NCI-H1048 (cell line): ENCODE measurements around the gene PTDSS2.
A peak's percentile ranks its signal among the peaks of the same experiment; 100 is the strongest.
"Not testable (repeated sequence)": the region's sequence is repeated elsewhere in the genome, so short reads cannot be mapped to it uniquely, and the experiment has no call there.

Source experiments
- DNase-seq: peaks from one replicate; lab custom pipeline; 2025; lab: John Stamatoyannopoulos, UW

PTDSS2 gene

GRCh38 chr11:433111-433510, 17.0 kb upstream of the PTDSS2 start:
- no peak for DNase-seq

GRCh38 chr11:433641-434040, 16.4 kb upstream of the PTDSS2 start:
- DNase-seq, result no peak

- DNase-seq, result no peak
These were observed 15.6 kb upstream of the PTDSS2 start for GRCh38 chr11:434496-434895.

- DNase-seq, result not testable (repeated sequence)
These were observed 14.9 kb upstream of the PTDSS2 start for GRCh38 chr11:434999-435740.

GRCh38 chr11:437228-437870, 12.7 kb upstream of the PTDSS2 start:
- no peak for DNase-seq

DNA sequence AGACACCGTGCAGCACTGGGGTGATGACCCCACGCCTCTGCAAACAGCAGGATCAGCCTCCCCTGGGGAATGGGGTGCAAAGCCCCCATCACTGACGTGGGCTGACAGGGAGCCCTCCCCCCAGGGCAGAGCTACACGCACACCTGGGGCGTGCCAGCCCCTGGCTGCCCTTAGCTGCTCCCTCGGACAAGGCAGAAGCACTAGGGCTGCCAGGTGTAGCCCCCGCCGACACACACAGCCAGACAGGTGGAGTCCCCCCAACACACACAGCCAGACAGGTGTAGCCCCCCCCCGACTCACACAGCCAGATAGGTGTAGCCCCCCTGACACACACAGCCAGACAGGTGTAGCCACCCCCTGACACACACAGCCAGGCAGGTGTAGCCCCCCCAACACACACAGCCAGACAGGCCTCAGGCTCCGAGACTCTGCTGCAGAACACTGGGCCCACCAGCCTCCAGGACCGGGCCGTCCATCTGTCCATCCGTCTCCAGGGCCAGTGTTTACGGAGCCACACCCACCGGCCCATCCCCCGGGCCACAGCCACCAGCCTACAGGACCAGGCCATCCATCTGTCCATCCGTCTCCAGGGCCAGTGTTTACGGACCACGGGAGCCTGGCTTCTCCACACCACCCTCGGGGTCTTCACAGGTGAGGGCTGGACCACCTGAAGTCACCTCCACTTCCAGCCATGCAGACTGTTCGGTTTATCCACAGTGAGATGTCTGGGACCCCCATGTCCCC, 11.8 kb upstream of the PTDSS2 start:
- DNase-seq, result no peak

DNA sequence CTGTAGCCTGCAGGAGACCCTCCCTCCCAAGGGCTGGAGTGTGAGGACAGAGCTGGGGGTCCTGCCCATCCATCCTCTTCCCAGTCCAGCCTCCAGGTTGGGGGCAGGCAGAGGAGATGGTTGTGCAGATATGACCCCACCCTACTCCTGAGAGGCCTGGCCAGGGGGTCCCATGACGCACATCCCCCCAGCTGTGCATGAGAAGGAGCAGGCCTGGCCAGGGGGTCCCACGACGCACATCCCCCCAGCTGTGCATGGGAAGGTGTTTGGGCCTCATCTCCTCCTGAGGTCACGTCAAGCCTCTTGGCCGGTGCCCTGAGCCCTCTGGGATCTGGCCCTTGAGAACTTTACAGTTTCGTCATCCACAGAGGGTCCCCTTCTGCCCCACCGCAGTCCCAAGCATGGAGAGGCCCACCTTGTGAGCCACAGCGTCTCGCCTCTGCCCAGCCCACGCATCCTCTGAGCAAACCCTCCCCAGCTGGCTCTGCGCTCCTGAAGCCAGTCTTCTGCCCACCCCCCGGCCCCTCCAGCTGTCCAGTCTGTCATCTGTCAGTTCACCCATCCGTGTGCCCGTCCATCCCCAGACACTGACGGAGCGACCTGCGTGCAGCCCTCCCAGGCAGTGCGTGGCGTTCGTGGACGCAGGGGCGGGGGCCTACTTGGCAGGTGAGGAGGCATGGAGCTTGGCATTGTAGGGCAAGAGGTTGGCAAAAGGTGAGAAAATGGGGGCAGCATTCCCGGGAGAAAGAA, 10.6 kb upstream of the PTDSS2 start:
- DNase-seq, result no peak

DNA sequence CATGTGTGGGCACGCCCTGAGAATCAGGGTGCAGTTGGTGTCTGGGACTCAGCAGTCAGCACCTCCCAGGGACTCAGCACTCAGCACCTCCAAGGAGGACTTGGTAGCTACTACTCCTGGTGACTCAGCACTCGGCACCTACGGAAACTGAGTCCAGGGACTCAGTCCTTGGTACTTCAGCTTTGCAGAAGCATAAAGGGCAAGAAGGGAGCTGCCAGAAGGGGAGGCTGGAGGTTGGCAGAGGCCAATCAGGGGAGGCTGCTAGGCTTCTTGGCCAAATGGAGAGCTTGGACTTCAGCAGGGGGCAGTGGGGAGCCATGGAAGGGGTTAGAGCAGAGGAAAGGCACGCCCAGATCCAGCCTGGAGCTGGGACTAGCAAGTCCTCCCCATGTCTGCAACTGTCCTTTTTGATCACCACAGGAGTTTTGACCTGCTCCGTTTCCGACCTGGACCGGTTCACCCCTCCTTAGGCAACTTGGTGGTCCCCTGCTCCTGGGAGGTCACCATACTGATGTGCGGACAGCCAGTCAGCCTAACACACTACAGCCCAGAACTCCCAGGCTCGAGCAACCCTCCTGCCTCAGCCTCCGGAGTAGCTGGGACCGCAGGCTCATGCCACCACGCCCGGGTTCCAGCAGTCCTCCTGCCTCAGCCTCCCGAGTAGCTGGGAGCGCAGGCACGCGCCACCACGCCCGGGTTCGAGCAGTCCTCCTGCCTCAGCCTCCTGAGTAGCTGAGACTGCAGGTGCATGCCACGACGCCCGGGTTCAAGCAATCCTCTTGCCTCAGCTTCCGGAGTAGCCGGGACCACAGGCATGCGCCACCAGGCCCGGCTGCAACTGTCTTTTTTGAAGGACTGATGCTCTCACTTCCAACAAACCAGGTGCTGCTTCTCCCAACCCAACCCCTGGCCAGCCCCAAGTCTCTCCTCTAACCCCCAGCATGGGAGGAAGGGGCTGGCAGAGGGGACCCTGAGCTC, 9.7 kb upstream of the PTDSS2 start:
- no peak for DNase-seq

GRCh38 chr11:441043-441417, 9.0 kb upstream of the PTDSS2 start:
- no peak for DNase-seq

DNA sequence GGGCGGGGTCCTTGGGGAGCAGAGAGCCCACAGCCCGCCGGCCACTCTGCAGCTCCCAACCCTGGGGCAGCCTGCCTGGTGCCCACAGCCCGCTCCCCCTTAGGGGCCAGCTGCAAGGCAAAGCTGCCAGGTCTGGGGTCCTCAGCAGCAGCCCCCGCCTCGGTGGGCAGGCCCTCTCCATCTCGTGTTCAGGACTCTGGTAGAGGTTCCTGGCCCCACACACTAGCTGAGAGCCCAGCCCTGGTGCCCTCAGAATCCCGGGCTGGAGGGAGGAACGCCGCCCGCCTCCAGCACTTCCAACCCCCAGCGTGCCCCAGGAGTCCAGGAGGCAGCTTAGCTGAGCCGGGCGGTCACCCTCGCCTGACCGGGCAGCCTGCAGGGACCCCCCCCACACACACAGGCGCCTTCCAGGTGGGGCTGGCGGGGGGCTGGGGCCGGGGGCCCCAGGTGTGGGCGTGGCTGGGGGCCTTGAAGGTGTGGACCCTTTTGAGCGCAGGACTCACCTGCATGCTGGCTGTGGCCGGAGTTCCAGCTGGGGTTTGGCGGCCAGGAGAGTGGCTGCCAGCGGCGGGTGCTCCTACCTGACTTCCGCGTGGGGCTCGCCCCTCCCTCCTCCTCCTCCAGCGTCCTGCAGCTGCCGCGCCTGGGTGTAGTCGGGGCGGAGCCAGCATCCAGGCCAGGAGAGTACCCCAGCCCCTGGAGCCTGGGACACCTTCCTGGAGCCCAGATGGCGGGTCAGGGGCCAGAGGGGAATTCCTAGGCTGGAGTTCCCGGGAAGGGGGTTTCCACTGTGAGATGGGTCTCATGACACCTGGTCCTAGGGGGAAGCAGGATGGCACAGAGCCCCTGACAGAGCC, 8.4 kb upstream of the PTDSS2 start, which contains the start of gene ANO9:
TSS of gene ANO9 (minus strand) at position 594 of the 857 bp plus-strand sequence. CDS start at position 509, 85 bp downstream.
- no peak for DNase-seq

DNA sequence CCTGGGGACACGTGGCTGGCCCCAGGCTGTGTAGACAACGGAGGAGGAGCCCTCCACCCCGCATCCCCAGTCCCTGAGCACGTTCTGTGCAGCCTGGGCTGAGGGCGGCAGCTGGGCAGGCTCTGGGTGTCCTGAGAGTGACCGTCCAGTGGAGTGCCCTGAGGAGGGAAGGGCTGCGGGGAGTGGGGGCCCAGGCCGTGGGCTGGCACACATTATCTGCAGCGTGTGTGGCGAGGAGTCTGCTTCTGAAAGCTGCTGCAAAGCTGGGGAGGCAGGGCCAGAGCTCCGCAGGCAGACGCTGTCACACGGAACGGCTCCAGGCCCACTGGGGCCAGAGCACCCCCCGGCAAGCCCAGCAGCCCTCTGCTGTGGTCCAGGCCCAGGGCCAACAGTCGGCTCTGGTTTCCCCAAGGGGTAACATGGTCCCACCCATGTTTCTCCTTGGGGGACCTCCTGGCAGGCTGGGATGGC, 7.4 kb upstream of the PTDSS2 start:
- DNase-seq, result no peak

GRCh38 chr11:443542-444199, 6.4 kb upstream of the PTDSS2 start:
- DNase-seq, result no peak

- no peak for DNase-seq
These were observed 5.5 kb upstream of the PTDSS2 start for GRCh38 chr11:444396-445144.

DNA sequence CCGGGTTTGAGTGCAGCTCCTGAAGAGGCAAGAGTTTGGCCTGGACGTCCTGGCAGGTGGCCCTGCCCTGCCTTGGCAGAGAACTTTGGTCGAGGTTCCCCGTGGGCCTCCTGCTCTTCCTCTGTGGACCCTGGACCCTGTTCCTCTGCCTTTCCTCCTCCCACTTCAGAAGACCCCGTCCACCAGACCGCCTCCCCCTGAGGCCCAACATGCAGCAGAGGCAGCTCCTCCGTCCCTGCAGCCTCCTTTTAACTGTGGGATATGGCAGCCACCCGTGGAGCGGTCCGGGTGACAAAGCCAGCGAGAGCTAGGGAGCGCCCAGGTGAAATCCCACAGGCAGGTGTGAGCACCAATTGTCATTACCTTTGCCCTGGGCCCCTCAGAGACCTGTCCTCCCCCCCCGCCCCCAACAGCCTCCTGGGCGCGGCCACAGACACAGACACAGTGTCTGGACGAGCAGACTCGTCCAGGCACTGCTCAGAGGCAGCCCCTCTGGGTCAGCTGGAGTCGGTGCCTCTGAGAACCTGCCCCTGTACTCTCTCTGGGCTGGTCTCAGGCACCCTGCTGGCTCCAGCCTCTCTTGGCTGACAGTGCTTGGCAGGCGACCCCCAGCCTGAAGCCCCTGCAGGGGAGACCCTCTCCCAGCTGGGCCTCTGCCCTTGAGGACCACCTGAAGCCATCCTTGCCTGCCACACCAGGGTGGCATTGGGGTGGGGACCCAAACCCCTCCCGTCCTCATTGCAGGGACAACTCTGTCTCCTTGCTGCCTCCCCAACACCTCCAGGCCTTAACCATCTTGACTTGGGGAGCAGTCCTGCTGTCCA, 4.1 kb upstream of the PTDSS2 start:
- no peak for DNase-seq

- no peak for DNase-seq
These were observed 3.2 kb upstream of the PTDSS2 start for GRCh38 chr11:446891-447290.

DNA sequence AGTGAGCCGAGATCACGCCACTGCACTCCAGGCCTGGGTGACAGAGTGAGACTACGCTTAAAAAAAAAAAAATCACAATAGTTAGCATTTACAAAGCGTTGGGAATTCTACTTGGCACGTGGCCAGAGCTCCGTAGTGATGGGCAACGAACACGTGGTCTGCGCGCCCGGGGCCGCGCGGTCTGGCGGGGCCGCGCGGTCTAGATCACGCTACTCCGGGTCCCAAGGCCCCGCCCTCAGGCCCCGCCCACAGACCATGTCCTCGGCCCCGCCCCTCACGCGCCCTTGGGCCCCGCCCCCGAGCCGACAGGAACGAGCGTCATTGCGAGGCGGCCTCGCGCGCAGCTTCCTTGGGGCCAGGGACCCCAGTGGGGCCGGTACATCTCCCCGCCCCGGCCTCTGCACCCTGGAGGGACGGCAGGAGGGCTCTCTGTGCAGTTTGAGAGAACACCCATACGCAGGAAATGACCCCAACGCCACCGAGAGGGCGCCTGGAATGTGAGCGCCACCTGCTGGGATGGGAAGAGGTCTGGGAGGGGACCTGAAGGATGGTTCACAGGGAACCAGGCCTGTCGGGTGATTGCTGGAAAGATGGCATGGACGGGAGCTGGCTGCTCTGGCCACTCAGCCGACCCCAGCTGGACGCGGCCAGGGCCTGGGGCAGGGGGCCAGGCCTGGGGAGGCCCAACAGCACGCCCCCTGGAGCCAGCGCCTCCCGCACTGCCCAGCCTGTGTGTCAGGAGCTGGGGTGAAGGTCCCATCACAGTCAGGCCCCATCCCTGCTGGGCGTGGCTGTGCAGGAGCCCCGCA, 2.0 kb upstream of the PTDSS2 start:
- DNase-seq, result peak; percentile 91
